ENCODE results near the gene LRRC49.

The LRRC49 gene

DNA sequence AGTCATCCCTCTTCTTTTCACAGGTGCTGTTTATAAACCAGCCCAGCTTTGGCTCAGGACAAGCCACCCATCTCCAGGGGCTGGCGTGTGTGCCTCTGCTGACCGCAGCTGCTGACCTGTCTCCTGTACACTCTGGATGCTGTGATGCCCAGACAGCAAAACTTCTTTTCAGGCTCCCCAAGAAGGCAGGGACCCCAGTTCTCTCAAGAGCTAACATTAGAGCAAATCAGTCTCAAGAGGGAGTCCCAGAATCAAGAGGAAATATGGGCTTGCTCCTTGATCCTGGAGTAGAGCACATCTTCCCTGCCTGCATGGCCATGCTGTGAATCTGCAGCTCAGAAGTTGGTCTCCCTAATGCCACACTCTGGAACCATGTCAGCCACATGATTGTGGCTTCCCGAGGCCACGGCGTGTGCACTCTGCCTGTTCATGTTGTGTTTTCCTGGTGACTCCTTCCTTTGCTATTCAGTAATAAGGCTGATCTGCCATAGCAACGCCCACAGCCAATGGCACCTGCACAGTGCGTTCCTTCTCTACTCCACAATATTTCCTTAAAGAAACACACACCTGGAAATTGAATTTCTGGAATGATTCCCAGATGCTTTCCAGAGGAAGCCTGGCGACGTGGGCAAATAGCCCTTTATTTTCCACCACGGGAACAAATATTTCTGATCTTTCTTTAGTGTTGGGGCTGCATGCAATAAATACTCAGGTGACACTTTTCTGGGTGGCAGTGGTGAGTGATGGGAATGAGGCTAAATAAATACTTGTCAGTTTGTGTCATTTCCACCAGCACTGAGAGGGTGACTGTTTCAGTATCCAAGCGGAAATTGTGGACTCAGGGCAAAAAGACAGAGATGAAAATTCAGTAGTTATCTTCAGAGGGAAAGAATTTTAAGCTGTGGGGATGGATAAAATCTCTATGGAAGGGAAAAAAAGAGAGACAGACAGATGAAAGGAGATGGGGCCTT lies 200.7 kb downstream of the LRRC49 start:
- peak; percentile 28 for DNase-seq

DNA sequence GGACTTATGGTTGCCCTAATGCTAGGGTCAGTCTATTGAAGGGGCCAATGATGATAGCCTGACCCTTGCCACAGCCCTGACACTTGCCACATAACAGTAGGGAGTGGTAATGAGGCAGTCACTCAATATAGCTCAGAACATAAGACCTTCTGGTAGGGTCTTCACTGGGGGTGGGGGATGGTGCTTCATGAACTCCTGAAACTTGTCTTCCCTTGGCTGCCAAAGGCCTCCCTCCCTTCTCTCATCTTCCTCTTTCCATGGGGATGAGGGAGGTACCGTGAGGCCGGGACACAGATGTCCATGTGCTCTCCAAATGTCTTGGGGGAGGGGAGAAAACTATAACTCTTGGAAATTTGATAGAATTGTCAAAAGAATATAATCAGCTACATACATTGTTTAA lies 201.5 kb downstream of the LRRC49 start:
- DNase-seq: no peak

DNA sequence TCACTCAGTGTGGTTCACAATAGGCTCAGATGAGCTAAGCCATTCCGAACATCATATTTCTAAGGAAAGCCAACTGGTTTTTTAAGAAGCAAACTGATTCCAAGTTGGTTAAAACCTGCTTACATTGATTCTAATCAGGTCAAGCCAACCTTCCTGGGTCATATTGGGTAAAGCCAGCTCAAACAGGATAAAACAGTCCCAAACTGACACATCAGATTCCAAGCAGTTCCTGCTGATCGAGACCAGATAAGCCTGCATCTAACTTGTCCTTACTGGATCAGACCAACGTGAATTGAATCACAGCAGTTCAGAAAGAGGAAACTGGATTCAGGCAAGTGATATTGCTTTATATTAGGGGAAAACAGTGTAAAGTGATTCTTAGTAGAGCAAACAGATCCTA lies 204.1 kb downstream of the LRRC49 start:
- no peak for DNase-seq

DNA sequence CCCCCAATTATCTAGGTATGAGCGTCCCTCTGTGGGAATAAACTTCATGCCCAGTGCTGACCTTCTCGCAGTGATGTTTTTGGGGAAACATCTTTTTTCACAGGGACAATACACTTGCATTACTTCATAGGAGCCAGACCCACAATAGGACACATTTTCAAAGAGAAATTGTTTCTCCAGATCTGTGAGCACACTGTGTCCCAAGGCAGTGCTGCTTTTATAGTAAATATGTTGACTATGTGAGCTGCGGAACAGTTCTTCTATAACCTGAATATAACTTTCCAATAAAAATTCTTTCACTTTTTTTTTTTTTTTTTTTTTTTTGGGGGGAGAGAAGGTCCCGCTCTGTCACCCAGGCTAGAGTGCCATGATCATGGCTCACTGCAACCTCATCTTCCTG lies 205.3 kb downstream of the LRRC49 start:
- no peak for DNase-seq

DNA sequence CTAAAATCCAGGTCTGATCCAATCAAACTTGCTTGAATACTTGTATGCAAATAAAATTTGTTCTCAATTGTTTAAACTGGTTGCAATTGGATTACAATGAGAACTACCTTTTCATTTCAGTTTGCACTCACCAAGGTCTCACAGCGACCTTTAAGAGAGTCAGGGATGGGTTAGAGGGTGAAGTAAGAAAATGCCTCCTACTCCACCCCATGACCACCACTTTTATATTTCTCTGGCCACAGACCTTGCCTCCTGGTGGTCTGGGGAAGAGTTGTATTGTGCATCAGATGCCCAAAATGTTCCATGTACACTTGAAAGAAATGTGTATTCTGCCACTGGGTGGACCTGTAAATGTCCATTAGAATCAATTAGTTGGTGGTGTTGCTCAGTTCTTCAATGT lies 206.3 kb downstream of the LRRC49 start:
- DNase-seq: no peak

Measured in femur (tissue), 1 donor.